ENCODE results near the gene MACROH2A2.

GRCh38 chr10:70145166-70145665, 92.6 kb downstream of the MACROH2A2 start:
- TF ChIP-seq CTCF (conservative IDR thresholded peaks at IDR 0.05; ENCODE audit: low read depth, low read length), result no peak; the same call in 1 of the 2 replicates
- no peak for TF ChIP-seq RFX5 (IDR thresholded peaks at IDR 0.05; ENCODE audit: low read depth, low read length)
- TF ChIP-seq CEBPB (IDR thresholded peaks at IDR 0.05; ENCODE audit: low read depth, low read length), result no peak
